Smooth muscle cell (in vitro differentiated cells): ENCODE results near the gene SHB. TPM values are rescaled to one million over a fixed set of nuclear protein-coding genes. Genes with fewer than 3 reads are reported as not detected.

Source experiments
- DNase-seq: peaks from one replicate; lab custom pipeline; 2025; ENCODE audit not compliant: unreplicated experiment; lab: John Stamatoyannopoulos, UW
- H2AFZ ChIP-seq: fragments of 200-600 bp; sonication (generic); 2 replicates; pipeline ENCODE4 v1.6.0; 2016; ENCODE audit warnings: antibody characterized with exemption, low read depth, mild to moderate bottlenecking
- H3F3A ChIP-seq: fragments of 200-600 bp; sonication (generic); 2 replicates; pipeline ENCODE4 v1.6.0; 2017; ENCODE audit warnings: antibody characterized with exemption, low read depth
- H3K27ac ChIP-seq: fragments of 200-600 bp; sonication (generic); 2 replicates; pipeline ENCODE4 v1.5.1; 2016; ENCODE audit warnings: low read depth, mild to moderate bottlenecking
- H3K27me3 ChIP-seq: fragments of 200-600 bp; sonication (generic); 2 replicates; pipeline ENCODE4 v1.6.1; 2016; ENCODE audit warnings: low read depth, mild to moderate bottlenecking
- H3K36me3 ChIP-seq: fragments of 200-600 bp; sonication (generic); 2 replicates; pipeline ENCODE4 v1.5.1; 2016; ENCODE audit warnings: low read depth
- H3K4me1 ChIP-seq: fragments of 200-600 bp; sonication (generic); 2 replicates; pipeline ENCODE4 v1.5.1; 2016; ENCODE audit warnings: low read depth
- H3K4me2 ChIP-seq: fragments of 200-600 bp; sonication (generic); 2 replicates; pipeline ENCODE4 v1.6.0; 2016; ENCODE audit warnings: mild to moderate bottlenecking
- H3K4me3 ChIP-seq: fragments of 200-600 bp; sonication (generic); 2 replicates; pipeline ENCODE4 v1.5.1; 2016; ENCODE audit warnings: mild to moderate bottlenecking
- H3K79me2 ChIP-seq: fragments of 200-600 bp; sonication (generic); 2 replicates; pipeline ENCODE4 v1.6.0; 2016; ENCODE audit warnings: low read depth, mild to moderate bottlenecking
- H3K9ac ChIP-seq: fragments of 200-600 bp; sonication (generic); 2 replicates; pipeline ENCODE4 v1.6.0; 2016; ENCODE audit warnings: low read depth
- H3K9me3 ChIP-seq: fragments of 200-600 bp; sonication (generic); replicated peaks from 2 replicates; pipeline ENCODE4 v1.5.1; 2016; ENCODE audit warnings: low read depth
- H4K20me1 ChIP-seq: fragments of 200-600 bp; sonication (generic); 2 replicates; pipeline ENCODE4 v1.6.0; 2016; ENCODE audit warnings: low read depth
- WGBS: methylation state at CpG from one replicate; pipeline ENCODE4 v1.1.7; 2016; ENCODE audit warnings: low lambda C conversion rate; 5-methylcytosine and 5-hydroxymethylcytosine counted together
- polyA plus RNA-seq: library from polyadenylated mRNA; unstranded; fragments of >200 nt; fragmentation: Nextera tagmentation; extraction: Ambion mirVana; gene quantifications from 2 replicates; pipeline ENCODE4 v1.2.1, GENCODE V29; 2016
- total RNA-seq: library from RNA; depleted of rRNA; stranded (reverse); fragments of >200 nt; gene quantifications from 2 replicates; pipeline ENCODE4 v1.2.3, GENCODE V29; 2014
- TF ChIP-seq, protein P1 (sequence below): fragments of 200-600 bp; sonication (generic); IDR thresholded peaks from 2 replicates; pipeline ENCODE4 v1.5.1; 2017; ENCODE audit warnings: borderline replicate concordance, mild to moderate bottlenecking, antibody characterized with exemption; ENCODE audit not compliant: insufficient read depth, poor library complexity, severe bottlenecking

Gene SHB
- total and polyA plus RNA-seq, 2 experiments from 2014 or later, result 16.4 to 32.4 TPM

DNA sequence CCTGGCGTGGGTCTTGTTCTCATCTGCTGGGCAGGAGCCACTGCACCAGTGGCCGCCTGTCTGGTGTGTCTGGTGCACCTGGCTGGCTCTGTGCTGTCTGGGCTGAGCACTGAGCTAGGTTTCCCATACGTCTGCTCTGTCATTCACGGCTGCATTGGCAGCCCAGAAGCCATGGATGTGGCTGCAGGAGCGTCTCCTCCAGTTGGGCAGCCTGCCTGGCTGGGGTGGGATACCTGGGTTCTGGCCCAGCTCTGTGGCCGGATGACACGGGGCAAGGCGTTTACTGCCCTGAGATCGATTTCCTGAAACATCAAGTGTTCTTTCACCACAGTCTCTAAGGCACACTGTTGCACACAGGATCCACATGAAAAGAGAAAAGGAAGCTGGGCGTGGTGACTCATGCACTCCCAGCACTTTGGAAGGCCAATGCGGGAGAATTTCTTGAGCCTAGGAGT is 139.6 kb downstream of the SHB start:
- Histone ChIP-seq H3K9me3 (no peaks in the 10 kb centered on the region), H3K4me2 (no peak overlapping the region), H3K79me2 (peaks cover 37% of the 10 kb centered on the region), H3F3A (peaks cover 5% of the 10 kb centered on the region), H3K36me3 (peaks cover 3% of the 10 kb centered on the region), H3K27me3 (no peaks in the 10 kb centered on the region), H2AFZ (no peak overlapping the region), H3K4me1 (peaks cover 6% of the 10 kb centered on the region), H3K4me3 (no peak overlapping the region), H3K27ac (peak overlapping the region; percentile 61), H3K9ac (peak overlapping the region; percentile 14), H4K20me1 (peaks cover 12% of the 10 kb centered on the region)
- WGBS, result 66% methylated on average over 11 of the region's 11 CpGs
- no peak for DNase-seq
- TF ChIP-seq, protein P1, sequence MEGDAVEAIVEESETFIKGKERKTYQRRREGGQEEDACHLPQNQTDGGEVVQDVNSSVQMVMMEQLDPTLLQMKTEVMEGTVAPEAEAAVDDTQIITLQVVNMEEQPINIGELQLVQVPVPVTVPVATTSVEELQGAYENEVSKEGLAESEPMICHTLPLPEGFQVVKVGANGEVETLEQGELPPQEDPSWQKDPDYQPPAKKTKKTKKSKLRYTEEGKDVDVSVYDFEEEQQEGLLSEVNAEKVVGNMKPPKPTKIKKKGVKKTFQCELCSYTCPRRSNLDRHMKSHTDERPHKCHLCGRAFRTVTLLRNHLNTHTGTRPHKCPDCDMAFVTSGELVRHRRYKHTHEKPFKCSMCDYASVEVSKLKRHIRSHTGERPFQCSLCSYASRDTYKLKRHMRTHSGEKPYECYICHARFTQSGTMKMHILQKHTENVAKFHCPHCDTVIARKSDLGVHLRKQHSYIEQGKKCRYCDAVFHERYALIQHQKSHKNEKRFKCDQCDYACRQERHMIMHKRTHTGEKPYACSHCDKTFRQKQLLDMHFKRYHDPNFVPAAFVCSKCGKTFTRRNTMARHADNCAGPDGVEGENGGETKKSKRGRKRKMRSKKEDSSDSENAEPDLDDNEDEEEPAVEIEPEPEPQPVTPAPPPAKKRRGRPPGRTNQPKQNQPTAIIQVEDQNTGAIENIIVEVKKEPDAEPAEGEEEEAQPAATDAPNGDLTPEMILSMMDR, result no peak

DNA sequence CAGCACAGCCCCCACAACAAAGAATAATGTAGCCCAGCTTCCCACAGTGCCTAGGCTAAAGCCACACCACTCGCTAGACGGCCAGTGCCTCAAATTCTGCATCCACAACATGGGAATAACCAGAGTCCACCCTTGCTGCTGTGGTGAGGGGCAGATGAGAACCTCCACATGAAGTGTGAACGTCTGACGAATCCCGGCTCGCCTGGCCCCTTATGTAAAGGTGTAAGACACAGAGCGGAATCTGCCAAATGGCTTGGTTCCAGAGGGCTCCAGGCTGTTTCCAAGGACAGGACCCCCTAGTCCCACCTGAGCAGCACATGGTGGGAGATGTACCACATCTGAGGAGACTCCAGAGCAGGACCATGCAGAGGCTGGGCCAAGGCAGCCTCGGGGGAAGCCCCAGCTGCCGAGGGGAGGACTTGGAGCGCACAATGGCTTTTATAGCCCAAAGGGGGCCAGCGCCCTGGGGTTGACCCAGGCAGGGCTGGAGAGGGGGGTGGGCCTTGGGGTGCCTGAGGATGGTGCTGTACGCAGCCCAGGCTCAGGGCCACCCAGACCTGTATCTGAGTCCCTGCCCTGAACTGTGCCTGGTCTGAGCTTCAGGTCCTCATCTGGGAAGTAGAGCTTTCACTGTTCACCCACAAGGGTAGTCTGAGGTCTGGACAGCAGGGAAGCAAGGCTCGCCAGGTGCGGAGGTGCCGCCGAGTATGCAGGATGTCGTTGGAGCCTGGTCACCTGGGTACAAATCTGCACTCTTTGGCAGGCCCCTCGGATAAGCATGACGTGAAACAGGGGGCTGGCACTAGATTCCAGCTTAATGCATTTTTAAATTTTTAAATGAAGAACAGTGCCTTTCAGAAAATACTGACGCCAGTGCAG is 140.2 kb downstream of the SHB start:
- TF ChIP-seq, protein P1, result no peak
- Histone ChIP-seq H4K20me1 (peaks cover 12% of the 10 kb centered on the region), H3K79me2 (peaks cover 32% of the 10 kb centered on the region), H3K36me3 (peaks cover 3% of the 10 kb centered on the region), H3F3A (peaks cover 3% of the 10 kb centered on the region), H3K9me3 (no peaks in the 10 kb centered on the region), H3K4me3 (no peak overlapping the region), H3K27ac (peak overlapping the region; percentile 61), H3K27me3 (no peaks in the 10 kb centered on the region), H2AFZ (no peak overlapping the region), H3K4me2 (no peak overlapping the region), H3K9ac (no peak overlapping the region), H3K4me1 (peaks cover 6% of the 10 kb centered on the region)
- WGBS, result 96% methylated on average over 20 of the region's 20 CpGs
- DNase-seq, result no peak

DNA sequence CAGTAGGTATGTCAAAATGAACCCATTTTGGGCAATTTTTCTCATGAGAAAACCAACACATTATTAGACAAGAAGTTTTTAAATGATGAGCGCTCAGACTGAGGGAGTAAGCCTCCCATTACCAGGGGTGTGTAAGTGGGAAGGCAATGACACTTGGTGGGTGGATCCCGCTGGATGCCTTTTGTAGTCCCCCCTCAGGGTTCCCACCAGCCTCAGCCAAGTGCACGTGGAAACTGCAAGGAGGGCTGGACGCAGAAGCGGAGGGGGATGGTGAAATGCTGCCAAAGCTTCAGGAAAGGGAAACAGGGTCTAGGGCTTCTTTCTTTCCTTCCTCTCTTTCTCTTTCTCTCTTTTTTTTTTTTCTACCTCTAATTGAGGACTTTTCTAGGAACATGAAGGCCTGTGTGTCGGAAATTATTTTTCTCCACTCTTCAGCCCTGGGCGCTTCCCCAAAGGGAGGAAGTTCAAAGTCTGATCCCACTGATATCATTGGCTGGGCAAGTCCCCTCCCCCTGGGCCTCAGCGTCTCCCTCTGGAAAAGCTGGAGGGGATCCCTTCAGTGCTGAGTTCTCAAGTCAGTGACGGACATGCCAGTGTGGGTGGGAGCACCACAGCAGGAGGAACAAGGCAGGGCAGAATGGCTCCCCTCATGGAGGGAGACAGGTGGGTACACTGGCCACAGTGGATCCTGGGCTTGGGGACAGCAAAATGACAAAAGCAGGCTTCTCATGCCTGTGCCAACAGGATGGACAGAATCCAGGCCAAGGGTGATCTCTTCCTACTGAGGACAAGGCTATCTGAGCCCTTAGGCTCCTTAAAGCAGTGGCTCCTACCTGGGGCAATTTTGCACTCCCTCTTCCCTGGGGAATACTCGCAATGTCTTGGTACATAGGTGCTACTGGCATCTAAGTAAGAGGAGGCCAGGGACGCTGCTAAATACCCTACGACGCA is 141.2 kb downstream of the SHB start:
- peak overlapping the region; percentile 2 for H3K27ac ChIP-seq
- DNase-seq, result no peak
- H3K9me3 ChIP-seq, result no peaks in the 10 kb centered on the region
- no peak overlapping the region for H2AFZ ChIP-seq
- TF ChIP-seq, protein P1, result no peak
- no peak overlapping the region for H3K4me2 ChIP-seq
- no peaks in the 10 kb centered on the region for H3K27me3 ChIP-seq
- H3K4me3 ChIP-seq, result no peak overlapping the region
- H3F3A ChIP-seq, result no peaks in the 10 kb centered on the region
- H4K20me1 ChIP-seq, result peaks cover 12% of the 10 kb centered on the region
- H3K9ac ChIP-seq, result no peak overlapping the region
- peaks cover 12% of the 10 kb centered on the region for H3K4me1 ChIP-seq
- peaks cover 32% of the 10 kb centered on the region for H3K79me2 ChIP-seq
- H3K36me3 ChIP-seq, result peaks cover 3% of the 10 kb centered on the region
- WGBS, result 83% methylated on average over 12 of the region's 13 CpGs
